HCT116 (cell line): Measurements from ENCODE around the gene ZCCHC2. TPM values are rescaled to one million over a fixed set of nuclear protein-coding genes. Genes with fewer than 3 reads are reported as not detected.

Experiments
- ATAC-seq: fragments of 200-7000 bp; cut with Tn5 transposase; 2 replicates; pipeline ENCODE4 v1.9.1; 2020; ENCODE audit warnings: mild to moderate bottlenecking, moderate library complexity
- BruUV-seq: library from RNA; stranded (reverse); fragments of 400-500 nt; replicated peaks from 2 replicates; lab custom pipeline; 2021; lab: Mats Ljungman, UMichigan
- CTCF ChIA-PET: fragments of 300-600 bp; sonication (Branson Sonifier 250); formaldehyde crosslinking; loops from one replicate; lab custom pipeline; 2021; ENCODE audit warnings: antibody characterized with exemption; lab: Charles Lee
- POLR2A ChIA-PET: fragments of 300-600, 350-600 bp; sonication (Branson Sonifier 250); formaldehyde crosslinking; loops from one replicate; lab custom pipeline; 2021; ENCODE audit warnings: antibody characterized with exemption; lab: Charles Lee
- RAD21 ChIA-PET, 2 experiments: fragments of 300-600 bp; sonication (Branson Sonifier 250); formaldehyde crosslinking; loops; one replicate each; lab custom pipeline; 2023; ENCODE audit warnings: low total read pairs in 2 of 2; ENCODE audit not compliant: uncharacterized antibody in 2 of 2, unreplicated experiment in 2 of 2, low non-redundant PET in 1 of 2; lab: Charles Lee
- DNase-seq: peaks from one replicate; pipeline ENCODE4 v3.0.0-alpha.2; 2010; ENCODE audit warnings: low read depth, low spot score
- H2AFZ ChIP-seq: fragments of 200-600 bp; shearing (Covaris generic), sonication (generic); 2 replicates; pipeline ENCODE4 v1.6.1; 2017; ENCODE audit warnings: low read depth, mixed run types, mixed read lengths, antibody characterized with exemption, low read length; ENCODE audit not compliant: poor library complexity, severe bottlenecking
- H3K27ac ChIP-seq: 2 replicates; pipeline ENCODE4 v1.5.1; 2012; ENCODE audit warnings: low read depth, low read length
- H3K27me3 ChIP-seq: fragments of 200-600 bp; sonication (generic); 2 replicates; pipeline ENCODE4 v1.6.1; 2016; ENCODE audit warnings: mixed run types, low read length, mixed read lengths; ENCODE audit not compliant: insufficient read depth
- H3K36me3 ChIP-seq, 2 experiments: fragments of 200-500 bp in 1 of 2; fragments of 200-600 bp in 1 of 2; sonication (Bioruptor generic) in 1 of 2; sonication (generic) in 1 of 2; 2 replicates each; pipeline versions ENCODE4 v1.5.1 to v1.6.1; 2014 to 2016; ENCODE audit warnings: low read length in 2 of 2, inconsistent platforms in 1 of 2, mixed read lengths in 1 of 2, mixed run types in 1 of 2; ENCODE audit not compliant: insufficient read depth in 2 of 2, control insufficient read depth in 1 of 2
- H3K4me1 ChIP-seq, 2 experiments: fragments of 200-600 bp in 1 of 2; sonication (generic) in 1 of 2; 2 replicates each; pipeline versions ENCODE4 v1.5.1 to v1.6.1; 2012 to 2017; ENCODE audit warnings: low read length in 2 of 2, inconsistent platforms in 1 of 2, mild to moderate bottlenecking in 1 of 2, mixed read lengths in 1 of 2, mixed run types in 1 of 2, moderate library complexity in 1 of 2; ENCODE audit not compliant: insufficient read depth in 2 of 2, control insufficient read depth in 1 of 2
- H3K4me2 ChIP-seq: fragments of 200-600 bp; sonication (generic); 2 replicates; pipeline ENCODE4 v1.6.1; 2017; ENCODE audit warnings: mixed run types, low read length, mixed read lengths
- H3K4me3 ChIP-seq, 2 experiments: fragments of 200-600 bp in 1 of 2; sonication (generic) in 1 of 2; replicated peaks in 1 of 2; 2 replicates each; pipeline ENCODE4 v1.5.1; 2011 to 2016; ENCODE audit warnings: low read length in 2 of 2, control low read depth in 1 of 2, low read depth in 1 of 2, mild to moderate bottlenecking in 1 of 2, mixed read lengths in 1 of 2, mixed run types in 1 of 2
- H3K79me2 ChIP-seq: fragments of 200-600 bp; sonication (generic); 2 replicates; pipeline ENCODE4 v1.6.1; 2017; ENCODE audit warnings: mild to moderate bottlenecking, mixed run types, low read length, moderate library complexity, mixed read lengths; ENCODE audit not compliant: insufficient read depth
- H3K9ac ChIP-seq: fragments of 200-600 bp; sonication (generic); 2 replicates; pipeline ENCODE4 v1.6.1; 2016; ENCODE audit warnings: low read length, mixed read lengths
- H3K9me2 ChIP-seq: fragments of 200-600 bp; sonication (generic), shearing (Covaris generic); 2 replicates; pipeline ENCODE4 v1.6.1; 2017; ENCODE audit warnings: mixed run types, mild to moderate bottlenecking, moderate library complexity; ENCODE audit not compliant: insufficient read depth
- H3K9me3 ChIP-seq, 2 experiments: fragments of 200-500 bp in 1 of 2; fragments of 200-600 bp in 1 of 2; sonication (Bioruptor generic) in 1 of 2; sonication (generic) in 1 of 2; 2 replicates each; pipeline ENCODE4 v1.6.1; 2014 to 2017; ENCODE audit warnings: low read length in 2 of 2, mixed read lengths in 2 of 2, inconsistent platforms in 1 of 2, low read depth in 1 of 2, mild to moderate bottlenecking in 1 of 2, mixed run types in 1 of 2, moderate library complexity in 1 of 2; ENCODE audit not compliant: control insufficient read depth in 1 of 2, insufficient read depth in 1 of 2
- H4K20me1 ChIP-seq: fragments of 200-600 bp; sonication (generic), shearing (Covaris generic); 2 replicates; pipeline ENCODE4 v1.6.1; 2017; ENCODE audit warnings: mixed run types, mild to moderate bottlenecking, moderate library complexity; ENCODE audit not compliant: insufficient read depth
- ATF3 ChIP-seq: IDR thresholded peaks from 2 replicates; pipeline ENCODE4 v1.6.1; 2012
- CBX3 ChIP-seq: IDR thresholded peaks from 2 replicates; pipeline ENCODE4 v1.6.1; 2012; ENCODE audit warnings: low read depth
- CEBPB ChIP-seq: IDR thresholded peaks from 2 replicates; pipeline ENCODE4 v1.6.1; 2012; ENCODE audit warnings: low read depth
- CTCF ChIP-seq, 3 experiments: fragments of 200-600 bp in 1 of 3; sonication (generic) in 1 of 3; IDR thresholded peaks in 2 of 3; conservative IDR thresholded peaks in 1 of 3; 2 replicates each; pipeline ENCODE4 v1.5.1; 2012 to 2017; ENCODE audit warnings: low read depth in 2 of 3, low read length in 2 of 3, antibody characterized with exemption in 1 of 3, borderline replicate concordance in 1 of 3, control low read depth in 1 of 3, mild to moderate bottlenecking in 1 of 3, mixed read lengths in 1 of 3, mixed run types in 1 of 3, moderate library complexity in 1 of 3; ENCODE audit not compliant: insufficient read depth in 1 of 3
- EGR1 ChIP-seq: IDR thresholded peaks from 2 replicates; pipeline ENCODE4 v1.6.1; 2012; ENCODE audit warnings: low read depth
- ELF1 ChIP-seq: IDR thresholded peaks from 2 replicates; pipeline ENCODE4 v1.6.1; 2012; ENCODE audit warnings: low read depth, borderline replicate concordance
- EZH2 ChIP-seq: fragments of 200-600 bp; sonication (generic); IDR thresholded peaks from 2 replicates; pipeline ENCODE4 v1.6.1; 2017; ENCODE audit warnings: antibody characterized with exemption, mixed run types
- EZH2phosphoT487 ChIP-seq: fragments of 200-600 bp; IDR thresholded peaks from 2 replicates; pipeline ENCODE4 v1.6.1; 2018; ENCODE audit warnings: antibody characterized with exemption, borderline replicate concordance
- FOSL1 ChIP-seq: IDR thresholded peaks from 2 replicates; pipeline ENCODE4 v1.6.1; 2012; ENCODE audit warnings: low read depth
- JUND ChIP-seq: IDR thresholded peaks from 2 replicates; pipeline ENCODE4 v1.6.1; 2012
- MAX ChIP-seq: IDR thresholded peaks from 2 replicates; pipeline ENCODE4 v1.6.1; 2012
- POLR2A ChIP-seq: IDR thresholded peaks from 2 replicates; pipeline ENCODE4 v1.7.0; 2011; ENCODE audit warnings: borderline replicate concordance; ENCODE audit not compliant: insufficient read depth, insufficient read length; ENCODE audit errors: extremely low read depth
- POLR2AphosphoS5 ChIP-seq: IDR thresholded peaks from 2 replicates; pipeline ENCODE4 v1.6.1; 2011; ENCODE audit warnings: mild to moderate bottlenecking, low read depth, low read length, moderate library complexity
- RAD21 ChIP-seq: IDR thresholded peaks from 2 replicates; pipeline ENCODE4 v1.6.1; 2012; ENCODE audit warnings: low read depth, mild to moderate bottlenecking
- REST ChIP-seq: IDR thresholded peaks from 2 replicates; pipeline ENCODE4 v1.6.1; 2012; ENCODE audit warnings: low read depth
- SIN3A ChIP-seq: IDR thresholded peaks from 2 replicates; pipeline ENCODE4 v1.6.1; 2012; ENCODE audit warnings: low read depth
- SP1 ChIP-seq: IDR thresholded peaks from 2 replicates; pipeline ENCODE4 v1.6.1; 2012; ENCODE audit warnings: low read depth
- SRF ChIP-seq: IDR thresholded peaks from 2 replicates; pipeline ENCODE4 v1.6.1; 2012; ENCODE audit warnings: low read depth
- TCF7L2 ChIP-seq: IDR thresholded peaks from 2 replicates; pipeline ENCODE4 v1.7.0; 2011; ENCODE audit warnings: borderline replicate concordance, inconsistent platforms; ENCODE audit not compliant: insufficient read depth, insufficient read length; ENCODE audit errors: extremely low read depth
- YY1 ChIP-seq: IDR thresholded peaks from 2 replicates; pipeline ENCODE4 v1.6.1; 2011; ENCODE audit warnings: low read length, low read depth, moderate library complexity, mild to moderate bottlenecking; ENCODE audit not compliant: insufficient replicate concordance; ENCODE audit errors: extremely low read depth
- ZFX ChIP-seq: fragments of 450-650 bp; IDR thresholded peaks from 2 replicates; pipeline ENCODE4 v1.6.1; 2017
- ZNF274 ChIP-seq: fragments of 200-500 bp; sonication (Bioruptor generic); IDR thresholded peaks from 2 replicates; pipeline ENCODE4 v1.6.1; 2014; ENCODE audit warnings: mild to moderate bottlenecking, low read depth, low read length, inconsistent platforms
- intact Hi-C: fragments of 100-400 bp; cut with micrococcal nuclease; formaldehyde crosslinking; loops from 2 replicates; pipeline ENCODE4 v1.10.0; 2022
- total RNA-seq: library from RNA; stranded (reverse); gene quantifications from one replicate; pipeline ENCODE4 v1.2.1, GENCODE V29; 2021; ENCODE audit not compliant: unreplicated experiment

Gene ZCCHC2
- total RNA-seq, 1 experiment from 2014 or later, result 17.7 TPM

GRCh38 chr18:62584241-62585120 lies 61.7 kb downstream of the ZCCHC2 start:
- Histone ChIP-seq H3K4me1 (peaks cover 0 to 8% of the 10 kb centered on the region in 2 experiments; a peak in 2 of 4 replicates), H2AFZ (no peak overlapping the region), H3K4me3 (no peak overlapping the region), H3K9ac (no peak overlapping the region), H3K79me2 (no peaks in the 10 kb centered on the region), H4K20me1 (no peaks in the 10 kb centered on the region), H3K27ac (no peak overlapping the region), H3K9me3 (no peaks in the 10 kb centered on the region), H3K27me3 (no peaks in the 10 kb centered on the region), H3K36me3 (no peaks in the 10 kb centered on the region), H3K9me2 (no peaks in the 10 kb centered on the region), H3K4me2 (peak overlapping the region; percentile 40; the same call in 1 of the 2 replicates)
- RAD21 ChIA-PET, result interaction anchor here in 1 of 2 experiments (1.5 kb wide), 1 partner anchor 159 kb away, joined by 9 read pairs; no protein-coding TSS in a partner anchor
- CTCF ChIA-PET, result interaction anchor here (1.1 to 3.1 kb wide), 3 partner anchors 21 to 159 kb away, joined by 3 to 20 read pairs (median 4); no protein-coding TSS in a partner anchor
- ATAC-seq, result peak; percentile 90
- POLR2A ChIA-PET, result no interaction called here
- peak; percentile 76 for DNase-seq
- intact Hi-C loops, result loop anchor here (1.0 kb wide), 3 partner anchors 159 to 401 kb away; partner anchors contain the start of gene TNFRSF11A
- no TSS peak for BruUV-seq
- TF ChIP-seq JUND (no peak), TCF7L2 (no peak), ELF1 (no peak), ZFX (no peak), FOSL1 (no peak), EZH2 (no peak), SIN3A (no peak), POLR2AphosphoS5 (no peak; the same call in 1 of the 2 replicates), REST (no peak), EGR1 (no peak), POLR2A (no peak), ZNF274 (no peak), YY1 (peak; percentile 73), CEBPB (no peak), CBX3 (peak; percentile 65; the same call in 1 of the 2 replicates), ATF3 (no peak), MAX (no peak), SP1 (no peak), CTCF (IDR thresholded peaks at IDR 0.05 in 2 of 3, conservative IDR thresholded peaks at IDR 0.05 in 1 of 3; ENCODE audit: borderline replicate concordance in 1 of 3, insufficient read depth in 1 of 3, low read depth in 2 of 3, low read length in 2 of 3) (peak; percentile 96 to 99 (median 98)), RAD21 (peak; percentile 92), SRF (no peak), EZH2phosphoT487 (no peak)
